Neural cell (in vitro differentiated cells): ENCODE data around the gene TELO2. TPM values are rescaled to one million over a fixed set of nuclear protein-coding genes. Genes with fewer than 3 reads are reported as not detected.

Experiments
- H2AFZ ChIP-seq: fragments of 200-600, 300-800 bp; sonication (generic), shearing (Covaris generic); 2 replicates; pipeline ENCODE4 v1.6.0; 2014; ENCODE audit warnings: low read depth, mild to moderate bottlenecking, antibody characterized with exemption, low read length, moderate library complexity
- H3F3A ChIP-seq: fragments of 200-600 bp; shearing (Covaris generic); 2 replicates; pipeline ENCODE4 v1.6.1; 2016; ENCODE audit warnings: mild to moderate bottlenecking, moderate library complexity, mixed read lengths, antibody characterized with exemption, low read length; ENCODE audit not compliant: insufficient read depth, poor library complexity, severe bottlenecking
- H3K27ac ChIP-seq: fragments of 200-600, 300-800 bp; sonication (generic), shearing (Covaris generic); 2 replicates; pipeline ENCODE4 v1.5.1; 2014; ENCODE audit warnings: mild to moderate bottlenecking, low read length, moderate library complexity
- H3K27me3 ChIP-seq: fragments of 300-800, 200-600 bp; sonication (generic), shearing (Covaris generic); 2 replicates; pipeline ENCODE4 v1.6.0; 2014; ENCODE audit warnings: mild to moderate bottlenecking, low read depth, low read length, moderate library complexity; ENCODE audit not compliant: insufficient read depth
- H3K36me3 ChIP-seq: fragments of 300-800, 200-600 bp; sonication (generic), shearing (Covaris generic); 2 replicates; pipeline ENCODE4 v1.5.1; 2014; ENCODE audit warnings: mild to moderate bottlenecking, antibody characterized with exemption, low read length, moderate library complexity; ENCODE audit not compliant: insufficient read depth
- H3K4me2 ChIP-seq: fragments of 300-800, 200-600 bp; sonication (generic), shearing (Covaris generic); 2 replicates; pipeline ENCODE4 v1.6.0; 2014; ENCODE audit warnings: mild to moderate bottlenecking, low read length
- H3K4me3 ChIP-seq: fragments of 300-800, 200-600 bp; sonication (generic), shearing (Covaris generic); 2 replicates; pipeline ENCODE4 v1.5.1; 2014; ENCODE audit warnings: mild to moderate bottlenecking, low read length, moderate library complexity
- H3K79me2 ChIP-seq: fragments of 200-600 bp; shearing (Covaris generic); replicated peaks from 2 replicates; pipeline ENCODE4 v1.6.0; 2014; ENCODE audit warnings: mild to moderate bottlenecking, low read length, moderate library complexity; ENCODE audit not compliant: insufficient read depth
- H3K9ac ChIP-seq: fragments of 300-800, 200-600 bp; sonication (generic), shearing (Covaris generic); 2 replicates; pipeline ENCODE4 v1.6.1; 2016; ENCODE audit warnings: mild to moderate bottlenecking, low read length, mixed read lengths
- H3K9me2 ChIP-seq: fragments of 200-600 bp; shearing (Covaris generic); 2 replicates; pipeline ENCODE4 v1.6.1; 2016; ENCODE audit warnings: mild to moderate bottlenecking, low read length, mixed read lengths; ENCODE audit not compliant: insufficient read depth
- H3K9me3 ChIP-seq: fragments of 200-600, 300-800 bp; sonication (generic), shearing (Covaris generic); 2 replicates; pipeline ENCODE4 v1.6.1; 2016; ENCODE audit warnings: mild to moderate bottlenecking, mixed run types, low read length, moderate library complexity, mixed read lengths
- H4K20me1 ChIP-seq: fragments of 200-600 bp; shearing (Covaris generic); 2 replicates; pipeline ENCODE4 v1.6.1; 2016; ENCODE audit warnings: mild to moderate bottlenecking, mixed run types; ENCODE audit not compliant: insufficient read depth
- EP300 ChIP-seq: fragments of 450-650 bp; conservative IDR thresholded peaks from 2 replicates; pipeline ENCODE4 v1.6.1; 2014; ENCODE audit warnings: antibody characterized with exemption, mild to moderate bottlenecking, moderate library complexity; ENCODE audit not compliant: poor library complexity, severe bottlenecking
- EZH2 ChIP-seq: fragments of 200-600, 300-800 bp; shearing (Covaris generic), sonication (generic); IDR thresholded peaks from 2 replicates; pipeline ENCODE4 v1.6.1; 2014; ENCODE audit warnings: antibody characterized with exemption, low read length, borderline replicate concordance, mild to moderate bottlenecking; ENCODE audit not compliant: insufficient read depth, poor library complexity, severe bottlenecking
- MXI1 ChIP-seq: fragments of 450-650 bp; conservative IDR thresholded peaks from 2 replicates; pipeline ENCODE4 v1.6.1; 2014; ENCODE audit warnings: antibody characterized with exemption, mild to moderate bottlenecking; ENCODE audit not compliant: poor library complexity, severe bottlenecking
- POLR2AphosphoS5 ChIP-seq: IDR thresholded peaks from 2 replicates; pipeline ENCODE4 v1.6.1; 2012
- RAD21 ChIP-seq: fragments of 450-650 bp; conservative IDR thresholded peaks from 2 replicates; pipeline ENCODE4 v1.6.1; 2014; ENCODE audit warnings: antibody characterized with exemption, mild to moderate bottlenecking, moderate library complexity
- SMC3 ChIP-seq: fragments of 450-650 bp; conservative IDR thresholded peaks from 2 replicates; pipeline ENCODE4 v1.6.1; 2014; ENCODE audit warnings: antibody characterized with exemption, mild to moderate bottlenecking, moderate library complexity; ENCODE audit not compliant: poor library complexity
- TAF1 ChIP-seq: IDR thresholded peaks from 2 replicates; pipeline ENCODE4 v1.6.1; 2012; ENCODE audit warnings: low read depth
- polyA plus RNA-seq: library from polyadenylated mRNA; depleted of rRNA; stranded (reverse); fragments of >200 nt; gene quantifications from 2 replicates; pipeline ENCODE4 v1.2.3, GENCODE V29; 2014
- TF ChIP-seq, protein P1 (sequence below): fragments of 450-650 bp; IDR thresholded peaks from 2 replicates; pipeline ENCODE4 v1.5.1; 2014; ENCODE audit warnings: antibody characterized with exemption, mild to moderate bottlenecking, moderate library complexity; ENCODE audit not compliant: poor library complexity, severe bottlenecking
- TF ChIP-seq, protein P2 (sequence below): IDR thresholded peaks from 2 replicates; pipeline ENCODE4 v1.6.1; 2012; ENCODE audit warnings: borderline replicate concordance

The TELO2 gene
- polyA plus RNA-seq, 1 donor from 2014 or later, result 50.4 TPM

DNA sequence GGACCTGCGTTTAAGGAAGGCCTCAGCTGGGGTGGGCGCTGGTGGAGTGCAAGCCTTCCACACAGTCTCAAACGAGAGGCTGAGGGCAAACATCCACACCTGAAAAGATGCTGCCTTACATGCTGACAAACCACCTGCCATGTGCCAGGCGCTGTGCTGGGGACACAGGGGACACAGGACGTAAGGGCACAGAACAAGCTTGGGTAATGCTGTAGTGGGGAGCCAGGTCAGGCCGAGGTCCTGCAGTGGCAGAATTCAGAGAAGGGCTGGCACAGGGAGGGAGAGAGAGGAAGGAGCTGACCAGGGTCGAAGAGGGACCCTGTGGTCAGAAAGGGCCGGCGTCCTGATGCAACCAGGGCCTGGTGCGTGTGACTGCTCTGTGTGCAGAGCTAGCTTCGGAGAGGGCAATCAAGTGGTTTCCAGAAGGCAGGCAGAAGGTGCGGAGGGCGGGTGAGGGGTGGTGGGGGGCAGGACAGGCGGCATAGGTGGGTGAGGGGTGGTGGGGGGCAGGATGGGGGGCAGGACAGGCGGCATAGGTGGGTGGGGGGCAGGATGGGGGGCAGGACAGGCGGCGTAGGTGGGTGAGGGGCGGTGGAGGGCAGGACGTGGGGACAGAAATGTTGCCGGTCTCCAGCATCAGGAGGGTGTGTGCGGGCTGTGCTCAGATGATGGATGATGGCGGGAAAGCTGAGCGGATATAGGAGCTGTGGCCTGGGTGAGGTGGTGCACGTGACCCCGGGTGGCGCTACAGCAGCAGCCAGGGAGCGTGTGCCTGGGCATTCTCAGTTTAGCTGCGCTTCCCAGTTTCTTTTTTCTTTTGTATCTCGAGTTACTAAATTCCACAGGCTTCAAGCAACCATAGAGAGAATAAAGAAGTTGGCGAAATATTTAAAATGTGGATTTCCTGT is 18.8 kb downstream of the TELO2 start:
- no peaks in the 10 kb centered on the region for H3K9me2 ChIP-seq
- H3K4me3 ChIP-seq, result no peak overlapping the region
- H4K20me1 ChIP-seq, result no peaks in the 10 kb centered on the region
- H3K79me2 ChIP-seq, result no peaks in the 10 kb centered on the region
- H2AFZ ChIP-seq, result no peak overlapping the region
- no peaks in the 10 kb centered on the region for H3K36me3 ChIP-seq
- no peaks in the 10 kb centered on the region for H3K27me3 ChIP-seq
- H3K4me2 ChIP-seq, result no peak overlapping the region
- no peaks in the 10 kb centered on the region for H3K9me3 ChIP-seq
- no peaks in the 10 kb centered on the region for H3F3A ChIP-seq
- no peak overlapping the region for H3K27ac ChIP-seq
- TF ChIP-seq, protein P1, sequence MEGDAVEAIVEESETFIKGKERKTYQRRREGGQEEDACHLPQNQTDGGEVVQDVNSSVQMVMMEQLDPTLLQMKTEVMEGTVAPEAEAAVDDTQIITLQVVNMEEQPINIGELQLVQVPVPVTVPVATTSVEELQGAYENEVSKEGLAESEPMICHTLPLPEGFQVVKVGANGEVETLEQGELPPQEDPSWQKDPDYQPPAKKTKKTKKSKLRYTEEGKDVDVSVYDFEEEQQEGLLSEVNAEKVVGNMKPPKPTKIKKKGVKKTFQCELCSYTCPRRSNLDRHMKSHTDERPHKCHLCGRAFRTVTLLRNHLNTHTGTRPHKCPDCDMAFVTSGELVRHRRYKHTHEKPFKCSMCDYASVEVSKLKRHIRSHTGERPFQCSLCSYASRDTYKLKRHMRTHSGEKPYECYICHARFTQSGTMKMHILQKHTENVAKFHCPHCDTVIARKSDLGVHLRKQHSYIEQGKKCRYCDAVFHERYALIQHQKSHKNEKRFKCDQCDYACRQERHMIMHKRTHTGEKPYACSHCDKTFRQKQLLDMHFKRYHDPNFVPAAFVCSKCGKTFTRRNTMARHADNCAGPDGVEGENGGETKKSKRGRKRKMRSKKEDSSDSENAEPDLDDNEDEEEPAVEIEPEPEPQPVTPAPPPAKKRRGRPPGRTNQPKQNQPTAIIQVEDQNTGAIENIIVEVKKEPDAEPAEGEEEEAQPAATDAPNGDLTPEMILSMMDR, result no peak
- TF ChIP-seq EP300, result no peak
- TF ChIP-seq SMC3, result no peak
- TF ChIP-seq, protein P2, sequence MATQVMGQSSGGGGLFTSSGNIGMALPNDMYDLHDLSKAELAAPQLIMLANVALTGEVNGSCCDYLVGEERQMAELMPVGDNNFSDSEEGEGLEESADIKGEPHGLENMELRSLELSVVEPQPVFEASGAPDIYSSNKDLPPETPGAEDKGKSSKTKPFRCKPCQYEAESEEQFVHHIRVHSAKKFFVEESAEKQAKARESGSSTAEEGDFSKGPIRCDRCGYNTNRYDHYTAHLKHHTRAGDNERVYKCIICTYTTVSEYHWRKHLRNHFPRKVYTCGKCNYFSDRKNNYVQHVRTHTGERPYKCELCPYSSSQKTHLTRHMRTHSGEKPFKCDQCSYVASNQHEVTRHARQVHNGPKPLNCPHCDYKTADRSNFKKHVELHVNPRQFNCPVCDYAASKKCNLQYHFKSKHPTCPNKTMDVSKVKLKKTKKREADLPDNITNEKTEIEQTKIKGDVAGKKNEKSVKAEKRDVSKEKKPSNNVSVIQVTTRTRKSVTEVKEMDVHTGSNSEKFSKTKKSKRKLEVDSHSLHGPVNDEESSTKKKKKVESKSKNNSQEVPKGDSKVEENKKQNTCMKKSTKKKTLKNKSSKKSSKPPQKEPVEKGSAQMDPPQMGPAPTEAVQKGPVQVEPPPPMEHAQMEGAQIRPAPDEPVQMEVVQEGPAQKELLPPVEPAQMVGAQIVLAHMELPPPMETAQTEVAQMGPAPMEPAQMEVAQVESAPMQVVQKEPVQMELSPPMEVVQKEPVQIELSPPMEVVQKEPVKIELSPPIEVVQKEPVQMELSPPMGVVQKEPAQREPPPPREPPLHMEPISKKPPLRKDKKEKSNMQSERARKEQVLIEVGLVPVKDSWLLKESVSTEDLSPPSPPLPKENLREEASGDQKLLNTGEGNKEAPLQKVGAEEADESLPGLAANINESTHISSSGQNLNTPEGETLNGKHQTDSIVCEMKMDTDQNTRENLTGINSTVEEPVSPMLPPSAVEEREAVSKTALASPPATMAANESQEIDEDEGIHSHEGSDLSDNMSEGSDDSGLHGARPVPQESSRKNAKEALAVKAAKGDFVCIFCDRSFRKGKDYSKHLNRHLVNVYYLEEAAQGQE, result no peak
- TF ChIP-seq TAF1, result no peak
- TF ChIP-seq MXI1, result no peak
- no peak for TF ChIP-seq RAD21
- no peak for TF ChIP-seq POLR2AphosphoS5
- no peak for TF ChIP-seq EZH2
- no peak overlapping the region for H3K9ac ChIP-seq

DNA sequence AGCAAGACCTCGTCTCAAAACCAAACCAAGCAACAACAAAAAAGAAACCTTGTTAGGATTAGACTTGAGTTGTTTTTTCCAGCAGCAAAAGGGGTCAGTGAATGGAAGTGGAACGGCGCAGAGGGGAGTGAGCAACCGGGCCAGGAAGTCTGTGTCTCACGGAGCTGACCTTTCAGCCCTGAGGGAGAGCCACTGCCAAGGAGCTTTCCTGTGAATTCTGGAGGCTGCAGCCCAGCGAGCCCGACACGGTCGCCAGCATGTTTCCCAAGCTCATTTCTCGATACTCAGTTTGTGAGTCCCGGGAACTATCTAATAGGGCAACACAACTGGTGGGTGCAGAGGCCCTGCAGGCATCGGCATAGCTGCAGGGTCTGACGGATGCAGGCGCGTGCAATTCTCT is 19.6 kb downstream of the TELO2 start:
- Histone ChIP-seq H3K9ac (no peak overlapping the region), H3K4me3 (no peak overlapping the region), H3K9me2 (no peaks in the 10 kb centered on the region), H3F3A (no peaks in the 10 kb centered on the region), H3K4me2 (no peak overlapping the region), H3K27ac (no peak overlapping the region), H2AFZ (no peak overlapping the region), H3K36me3 (no peaks in the 10 kb centered on the region), H3K9me3 (no peaks in the 10 kb centered on the region), H4K20me1 (no peaks in the 10 kb centered on the region), H3K27me3 (no peaks in the 10 kb centered on the region), H3K79me2 (no peaks in the 10 kb centered on the region)
- no peak for TF ChIP-seq TAF1
- TF ChIP-seq, protein P1, result no peak
- no peak for TF ChIP-seq POLR2AphosphoS5
- no peak for TF ChIP-seq EP300
- no peak for TF ChIP-seq RAD21
- no peak for TF ChIP-seq SMC3
- no peak for TF ChIP-seq MXI1
- TF ChIP-seq, protein P2, result no peak
- TF ChIP-seq EZH2, result no peak
